ENCODE results near the gene MEOX1.

The MEOX1 gene

GRCh38 chr17:43667947-43668348, 6.2 kb upstream of the MEOX1 start:
- no peak for TF ChIP-seq CTCF (IDR thresholded peaks at IDR 0.05; ENCODE audit: control extremely low read depth, extremely low read depth, low read depth, missing control alignments)
- CTCF ChIA-PET, result no interaction called here
- DNase-seq (ENCODE audit: extremely low spot score), result no peak
- POLR2A ChIA-PET, result no interaction called here

- POLR2A ChIA-PET, result no interaction called here
- DNase-seq (ENCODE audit: extremely low spot score), result no peak
- CTCF ChIA-PET, result no interaction called here
Observed at GRCh38 chr17:43667506-43667905, 5.8 kb upstream of the MEOX1 start.

GRCh38 chr17:43665937-43666236, 4.2 kb upstream of the MEOX1 start:
- CTCF ChIA-PET, result interaction anchor here (1.3 to 4.0 kb wide), 2 partner anchors 8 to 101 kb away, joined by 3 to 21 read pairs; no protein-coding TSS in a partner anchor
- POLR2A ChIA-PET, result interaction anchor here (1.2 kb wide), 1 partner anchor 305 kb away, joined by 3 read pairs; no protein-coding TSS in a partner anchor
- DNase-seq (ENCODE audit: extremely low spot score), result no peak
- TF ChIP-seq CTCF (IDR thresholded peaks at IDR 0.05; ENCODE audit: control extremely low read depth, extremely low read depth, low read depth, missing control alignments), result no peak

More at GRCh38 chr17:43667506-43667905, 5.8 kb upstream of the MEOX1 start:
- no peak for TF ChIP-seq CTCF (IDR thresholded peaks at IDR 0.05; ENCODE audit: control extremely low read depth, extremely low read depth, low read depth, missing control alignments)

GRCh38 chr17:43665084-43665936, 3.6 kb upstream of the MEOX1 start:
- no peak for TF ChIP-seq CTCF (IDR thresholded peaks at IDR 0.05; ENCODE audit: control extremely low read depth, extremely low read depth, low read depth, missing control alignments)
- no peak for DNase-seq (ENCODE audit: extremely low spot score)
- CTCF ChIA-PET, result interaction anchor here (4.0 kb wide), 1 partner anchor 9 kb away, joined by 21 read pairs; no protein-coding TSS in a partner anchor
- POLR2A ChIA-PET, result interaction anchor here (1.2 kb wide), 1 partner anchor 305 kb away, joined by 3 read pairs; no protein-coding TSS in a partner anchor

GRCh38 chr17:43664096-43664495, 2.4 kb upstream of the MEOX1 start:
- ChIA-PET POLR2A (no interaction called here), CTCF (interaction anchor here (1.0 to 4.0 kb wide), 2 partner anchors 10 to 11 kb away, joined by 3 to 21 read pairs; no protein-coding TSS in a partner anchor)
- TF ChIP-seq CTCF (IDR thresholded peaks at IDR 0.05; ENCODE audit: control extremely low read depth, extremely low read depth, low read depth, missing control alignments), result no peak
- DNase-seq (ENCODE audit: extremely low spot score), result no peak

- CTCF ChIA-PET, result interaction anchor here (1.0 to 4.0 kb wide), 2 partner anchors 10 to 11 kb away, joined by 3 to 21 read pairs; no protein-coding TSS in a partner anchor
- DNase-seq (ENCODE audit: extremely low spot score), result no peak
- no peak for TF ChIP-seq CTCF (IDR thresholded peaks at IDR 0.05; ENCODE audit: control extremely low read depth, extremely low read depth, low read depth, missing control alignments)
- POLR2A ChIA-PET, result no interaction called here
Observed at GRCh38 chr17:43663383-43663782, 1.7 kb upstream of the MEOX1 start.

Data from GM10248 (cell line).